K562 (cell line): Measurements from ENCODE around the gene JAKMIP1. TPM values are rescaled to one million over a fixed set of nuclear protein-coding genes. Genes with fewer than 3 reads are reported as not detected.

Experiments
- ATAC-seq: fragments of 200-7000 bp; cut with Tn5 transposase; 3 replicates; pipeline ENCODE4 v1.9.1; 2020; ENCODE audit warnings: moderate library complexity
- BruUV-seq: library from RNA; stranded (reverse); fragments of 400-500 nt; replicated peaks from 2 replicates; lab custom pipeline; 2021; lab: Mats Ljungman, UMichigan
- CTCF ChIA-PET: fragments of 300-600 bp; formaldehyde crosslinking; extraction: SDS; loops from one replicate; lab custom pipeline; 2021; ENCODE audit warnings: low intra/inter-chr PET ratio; lab: Yijun Ruan, JAX
- POLR2A ChIA-PET: fragments of 300-600, 350-650 bp; sonication (Branson Sonifier 250); formaldehyde crosslinking; extraction: SDS; loops from one replicate; lab custom pipeline; 2021; ENCODE audit warnings: antibody characterized with exemption, inconsistent platforms; lab: Yijun Ruan, JAX
- DNase-seq, 4 experiments: peaks; one replicate each; pipeline versions ENCODE4 v3.0.0 to v3.0.0-alpha.2; 2011 to 2018; ENCODE audit warnings: low spot score in 3 of 4, mixed read lengths in 3 of 4; ENCODE audit errors: extremely low read depth in 1 of 4
- FAIRE-seq: peaks from 2 replicates; lab custom pipeline; 2011; peaks lifted over from hg19 to GRCh38; lab: Jason Lieb, UNC
- H2AFZ ChIP-seq: 2 replicates; pipeline ENCODE4 v1.6.0; 2011; ENCODE audit warnings: low read depth, low read length, control low read depth, inconsistent platforms
- H3K27ac ChIP-seq: fragments of 200-600 bp; 3 replicates; pipeline ENCODE4 v1.8.0; 2011; ENCODE audit warnings: low read depth, mild to moderate bottlenecking, control low read depth, inconsistent platforms, low read length, moderate library complexity, mixed read lengths; ENCODE audit errors: extremely low read depth
- H3K27me3 ChIP-seq, 2 experiments: fragments of 300-600 bp in 1 of 2; 2 replicates in 1 of 2; 3 replicates in 1 of 2; pipeline versions ENCODE4 v1.6.0 to v1.8.0; 2011; ENCODE audit warnings: inconsistent platforms in 2 of 2, low read length in 2 of 2, mild to moderate bottlenecking in 1 of 2, mixed read lengths in 1 of 2, moderate library complexity in 1 of 2; ENCODE audit not compliant: control insufficient read depth in 2 of 2, insufficient read depth in 2 of 2
- H3K36me3 ChIP-seq: fragments of 300-600 bp; 3 replicates; pipeline ENCODE4 v1.8.0; 2011; ENCODE audit warnings: mild to moderate bottlenecking, low read length, inconsistent platforms; ENCODE audit not compliant: control insufficient read depth, insufficient read depth
- H3K4me1 ChIP-seq, 2 experiments: fragments of 200-600 bp in 1 of 2; replicated peaks in 1 of 2; 2 replicates in 1 of 2; 3 replicates in 1 of 2; pipeline versions ENCODE4 v1.5.1 to v1.8.0; 2011; ENCODE audit warnings: inconsistent platforms in 2 of 2, low read length in 2 of 2, mild to moderate bottlenecking in 1 of 2, mixed read lengths in 1 of 2, moderate library complexity in 1 of 2; ENCODE audit not compliant: control insufficient read depth in 2 of 2, insufficient read depth in 2 of 2
- H3K4me2 ChIP-seq: 2 replicates; pipeline ENCODE4 v1.6.1; 2011; ENCODE audit warnings: low read length, control low read depth, inconsistent platforms, mixed read lengths; ENCODE audit not compliant: insufficient read depth
- H3K4me3 ChIP-seq: fragments of 200-600 bp; sonication (generic), shearing (Covaris generic); 2 replicates; pipeline ENCODE4 v1.5.1; 2016; ENCODE audit warnings: control low read depth, inconsistent platforms
- H3K79me2 ChIP-seq: fragments of 200-600 bp; 3 replicates; pipeline ENCODE4 v1.8.0; 2011; ENCODE audit warnings: low read length, inconsistent platforms; ENCODE audit not compliant: control insufficient read depth, insufficient read depth
- H3K9ac ChIP-seq, 2 experiments: 2 replicates each; pipeline versions ENCODE4 v1.6.0 to v1.6.1; 2011; ENCODE audit warnings: low read depth in 2 of 2, low read length in 2 of 2, control low read depth in 1 of 2, inconsistent platforms in 1 of 2, mild to moderate bottlenecking in 1 of 2, mixed read lengths in 1 of 2; ENCODE audit not compliant: insufficient read depth in 1 of 2
- H3K9me1 ChIP-seq: one replicate; pipeline ENCODE4 v1.6.0; 2011; ENCODE audit warnings: inconsistent platforms, mild to moderate bottlenecking, low read length, moderate library complexity; ENCODE audit not compliant: control insufficient read depth, insufficient read depth
- H3K9me3 ChIP-seq: replicated peaks from 2 replicates; pipeline ENCODE4 v1.5.1; 2011; ENCODE audit warnings: low read depth, low read length, inconsistent platforms; ENCODE audit not compliant: control insufficient read depth, insufficient read depth
- H4K20me1 ChIP-seq: replicated peaks from 2 replicates; pipeline ENCODE4 v1.6.1; 2011; ENCODE audit warnings: low read length, inconsistent platforms, mixed read lengths; ENCODE audit not compliant: control insufficient read depth, insufficient read depth
- CGGBP1 ChIP-seq: fragments of 250-450 bp; sonication (Bioruptor Pico); IDR thresholded peaks from 2 replicates; pipeline ENCODE4 v1.9.0; 2021; ENCODE audit warnings: mild to moderate bottlenecking
- ELF4 ChIP-seq: fragments of 450-650 bp; formaldehyde crosslinking; IDR thresholded peaks from 2 replicates; pipeline ENCODE4 v1.4.0; 2022; ENCODE audit warnings: missing genetic modification characterization
- GTF2A2 ChIP-seq: IDR thresholded peaks from 2 replicates; pipeline ENCODE4 v1.6.1; 2016; ENCODE audit warnings: mild to moderate bottlenecking, missing genetic modification characterization, missing compliant biosample characterization
- MTF1 ChIP-seq: fragments of 250-450 bp; sonication (Bioruptor Pico); IDR thresholded peaks from 2 replicates; pipeline ENCODE4 v1.9.0; 2021; ENCODE audit warnings: moderate library complexity, mild to moderate bottlenecking, inconsistent platforms, borderline replicate concordance
- PML ChIP-seq: IDR thresholded peaks from 2 replicates; pipeline ENCODE4 v1.6.1; 2012; ENCODE audit warnings: low read length, inconsistent platforms
- SIX5 ChIP-seq, 2 experiments: IDR thresholded peaks; 2 replicates each; pipeline ENCODE4 v1.6.1; 2011; ENCODE audit warnings: low read length in 2 of 2, borderline replicate concordance in 1 of 2, low read depth in 1 of 2, mild to moderate bottlenecking in 1 of 2, moderate library complexity in 1 of 2; ENCODE audit not compliant: insufficient read depth in 1 of 2
- UBTF ChIP-seq, 2 experiments: IDR thresholded peaks; 2 replicates each; pipeline ENCODE4 v1.6.1; 2012; ENCODE audit warnings: improper control_type of control experiment in 2 of 2, low read depth in 2 of 2, low read length in 2 of 2, borderline replicate concordance in 1 of 2
- ZBTB40 ChIP-seq, 2 experiments: fragments of 450-650 bp in 1 of 2; sonication (generic) in 1 of 2; formaldehyde crosslinking in 1 of 2; IDR thresholded peaks; 2 replicates each; pipeline versions ENCODE4 v1.7.1 to v1.9.0; 2016 to 2022; ENCODE audit warnings: inconsistent platforms in 1 of 2, mild to moderate bottlenecking in 1 of 2, missing genetic modification reagents in 1 of 2
- WGBS: fragments of 100-300 bp; shearing (Covaris generic); methylation state at CpG from one replicate; pipeline ENCODE4 v1.1.6; 2016; ENCODE audit warnings: low coverage, mixed read lengths; ENCODE audit not compliant: insufficient coverage; ENCODE audit errors: missing lambda C conversion rate; 5-methylcytosine and 5-hydroxymethylcytosine counted together
- in situ Hi-C: fragments of 300-500 bp; cut with MboI; formaldehyde crosslinking; loops from 4 replicates; pipeline ENCODE4 v1.15.0; 2018; ENCODE audit warnings: inconsistent platforms, mixed read lengths
- intact Hi-C: fragments of 100-400 bp; cut with micrococcal nuclease; formaldehyde crosslinking; loops from 2 replicates; pipeline ENCODE4 v1.14.2; 2022
- polyA plus RNA-seq, 8 experiments: library from polyadenylated mRNA; depleted of rRNA in 4 of 8; stranded (reverse) in 5 of 8; unstranded in 3 of 8; fragments of >200 nt; fragmentation: Nextera tagmentation in 2 of 8; fragmentation: Illumina TruSeq in 1 of 8; extraction: Ambion mirVana in 2 of 8; extraction: Trizol in 1 of 8; gene quantifications; 2 replicates each; pipeline versions ENCODE4 v1.2.1 to v1.2.3, GENCODE V29; 2011 to 2014; ENCODE audit warnings: inconsistent platforms in 1 of 8, missing spikeins in 1 of 8
- total RNA-seq, 7 experiments: library from RNA; depleted of rRNA in 6 of 7; stranded (reverse); fragments of >200 nt in 6 of 7; fragmentation: Illumina TruSeq in 2 of 7; extraction: Trizol in 2 of 7; gene quantifications; 2 replicates each; pipeline versions ENCODE4 v1.2.1 to v1.2.3, GENCODE V29; 2011 to 2021; ENCODE audit warnings: low replicate concordance in 1 of 7

The JAKMIP1 gene
- total and polyA plus RNA-seq, 9 of the 15 experiments (the other 6 are each of a cell fraction or from before 2014, with no cell fraction given): not detected

GRCh38 chr4:5995901-5996623 lies 204.3 kb downstream of the JAKMIP1 start:
- POLR2A ChIA-PET: interaction anchor here (0.6 kb wide), 2 partner anchors 29 to 39 kb away, joined by 3 read pairs; no protein-coding TSS in a partner anchor
- BruUV-seq: no TSS peak
- H3K9me1 ChIP-seq: no peaks in the 10 kb centered on the region
- H3K79me2 ChIP-seq: no peaks in the 10 kb centered on the region
- DNase-seq (no peak), ATAC-seq (no peak), FAIRE-seq (no peak)
- H3K4me3 ChIP-seq: no peak overlapping the region
- H2AFZ ChIP-seq: no peak overlapping the region
- CTCF ChIA-PET: no interaction called here
- in situ Hi-C loops (loop anchor here (5.0 kb wide), 1 partner anchor 331 kb away; no protein-coding TSS in a partner anchor), intact Hi-C loops (loop anchor here (5.0 kb wide), 1 partner anchor 256 kb away; no protein-coding TSS in a partner anchor)
- no peaks in the 10 kb centered on the region for H3K4me1 ChIP-seq
- H3K27ac ChIP-seq: no peak overlapping the region
- no peaks in the 10 kb centered on the region; the same call in 1 of the 2 replicates for H4K20me1 ChIP-seq
- no peaks in the 10 kb centered on the region for H3K36me3 ChIP-seq
- H3K9ac ChIP-seq: no peak overlapping the region
- peaks cover 0 to 10% of the 10 kb centered on the region in 2 experiments; a peak in 2 of 5 replicates for H3K27me3 ChIP-seq
- H3K4me2 ChIP-seq: no peak overlapping the region
- WGBS: under 1% methylated on average over 19 of the region's 19 CpGs
- H3K9me3 ChIP-seq: no peaks in the 10 kb centered on the region
- no peak for TF ChIP-seq CGGBP1 (CRISPR knock-in tag)
- no peak for TF ChIP-seq ELF4 (CRISPR knock-in tag)
- no peak for TF ChIP-seq ZBTB40 (IDR thresholded peaks at IDR 0.05)
- no peak for TF ChIP-seq ZBTB40 (CRISPR knock-in tag; IDR thresholded peaks at IDR 0.05)
- TF ChIP-seq SIX5 (IDR thresholded peaks at IDR 0.05; ENCODE audit: borderline replicate concordance in 1 of 2, insufficient read depth in 1 of 2, low read depth in 1 of 2, low read length in 2 of 2): no peak
- TF ChIP-seq UBTF (IDR thresholded peaks at IDR 0.05; ENCODE audit: borderline replicate concordance in 1 of 2, low read depth in 2 of 2, low read length in 2 of 2): no peak
- no peak for TF ChIP-seq GTF2A2 (tag)
- TF ChIP-seq PML: no peak
- no peak for TF ChIP-seq MTF1 (CRISPR knock-in tag)
